ELF-1 (cell line): ENCODE results near the gene KIAA1143.

Source experiments
- DNase-seq: peaks from one replicate; pipeline ENCODE4 v3.0.0-alpha.2; 2016; ENCODE audit warnings: low read depth, low spot score

Gene KIAA1143

GRCh38 chr3:44761424-44762169, at the start of gene KIAA1143, which contains the start of gene KIF15:
KIAA1143 (minus strand) TSS chr3:44761619; CDS start chr3:44761602, 17 bp downstream.
KIF15 (plus strand) TSS chr3:44761794; CDS start chr3:44761866, 72 bp downstream.
- DNase-seq = peak; percentile 98

- no peak for DNase-seq
Measured at GRCh38 chr3:44805960-44806359, 44.5 kb upstream of the KIAA1143 start.

GRCh38 chr3:44803298-44803697, 41.9 kb upstream of the KIAA1143 start:
- no peak for DNase-seq

- DNase-seq = no peak
Measured at GRCh38 chr3:44802011-44802410, 40.6 kb upstream of the KIAA1143 start.

- DNase-seq = no peak
Measured at GRCh38 chr3:44795197-44795596, 33.8 kb upstream of the KIAA1143 start.

GRCh38 chr3:44782891-44783290, 21.5 kb upstream of the KIAA1143 start:
- DNase-seq = no peak

GRCh38 chr3:44772099-44772442, 10.7 kb upstream of the KIAA1143 start:
- no peak for DNase-seq

- no peak for DNase-seq
Measured at GRCh38 chr3:44771424-44772098, 10.1 kb upstream of the KIAA1143 start.

GRCh38 chr3:44764248-44764647, 2.8 kb upstream of the KIAA1143 start:
- DNase-seq = no peak

- no peak for DNase-seq
Measured at GRCh38 chr3:44762690-44763089, 1.3 kb upstream of the KIAA1143 start.

GRCh38 chr3:44762170-44762677, 805 bp upstream of the KIAA1143 start:
- no peak for DNase-seq

GRCh38 chr3:44761101-44761423, 357 bp downstream of the KIAA1143 start:
- DNase-seq = no peak

GRCh38 chr3:44734646-44735168, 26.7 kb downstream of the KIAA1143 start:
- no peak for DNase-seq

- peak; percentile 97 for DNase-seq
Measured at GRCh38 chr3:44729384-44729910, 32.0 kb downstream of the KIAA1143 start, which contains the start of gene ZNF501. ZNF501 (plus strand) TSS chr3:44729635; CDS start chr3:44734422, 4,787 bp downstream.

- DNase-seq = no peak
Measured at GRCh38 chr3:44722103-44722401, 39.4 kb downstream of the KIAA1143 start.

GRCh38 chr3:44721231-44722102, 40.0 kb downstream of the KIAA1143 start:
- no peak for DNase-seq

- peak; percentile 92 for DNase-seq
Measured at GRCh38 chr3:44712455-44713075, 48.9 kb downstream of the KIAA1143 start, which contains the start of gene ZNF502. ZNF502 (plus strand) TSS chr3:44712660; CDS start chr3:44720262, 7,602 bp downstream.
